HepG2 (cell line): ENCODE measurements around the gene GPR148. TPM values are rescaled to one million over a fixed set of nuclear protein-coding genes. Genes with fewer than 3 reads are reported as not detected.

Experiments used
- ATM ChIP-seq: fragments of 450-650 bp; IDR thresholded peaks from 2 replicates; pipeline ENCODE4 v1.7.1; 2017; ENCODE audit warnings: mild to moderate bottlenecking, borderline replicate concordance
- CREBL2 ChIP-seq: sonication (generic); formaldehyde crosslinking; IDR thresholded peaks from 2 replicates; pipeline ENCODE4 v1.8.1; 2023; ENCODE audit warnings: missing genetic modification reagents, mild to moderate bottlenecking, borderline replicate concordance
- EEA1 ChIP-seq: sonication (generic); formaldehyde crosslinking; IDR thresholded peaks from 2 replicates; pipeline ENCODE4 v1.5.1; 2020; ENCODE audit warnings: mild to moderate bottlenecking, missing genetic modification reagents, borderline replicate concordance
- GTF3A ChIP-seq: sonication (generic); formaldehyde crosslinking; conservative IDR thresholded peaks from 2 replicates; pipeline ENCODE4 v1.4.0; 2020; ENCODE audit warnings: mild to moderate bottlenecking, missing genetic modification reagents
- KLF13 ChIP-seq: sonication (generic); formaldehyde crosslinking; IDR thresholded peaks from 2 replicates; pipeline ENCODE4 v1.4.0; 2020; ENCODE audit warnings: mild to moderate bottlenecking, missing genetic modification reagents
- KMT2B ChIP-seq: IDR thresholded peaks from 2 replicates; pipeline ENCODE4 v1.6.1; 2016; ENCODE audit warnings: missing genetic modification reagents, missing compliant biosample characterization
- NONO ChIP-seq, 2 experiments: fragments of 450-650 bp in 1 of 2; sonication (generic) in 1 of 2; formaldehyde crosslinking in 1 of 2; IDR thresholded peaks in 1 of 2; conservative IDR thresholded peaks in 1 of 2; 2 replicates each; pipeline versions ENCODE4 v1.6.1 to v1.8.0; 2017 to 2022; ENCODE audit warnings: mild to moderate bottlenecking in 1 of 2, missing genetic modification reagents in 1 of 2, moderate library complexity in 1 of 2
- POLR2AphosphoS2 ChIP-seq: IDR thresholded peaks from 2 replicates; pipeline ENCODE4 v1.6.1; 2011; ENCODE audit warnings: low read depth, low read length, improper control_type of control experiment
- RAD21 ChIP-seq: fragments of 450-650 bp; formaldehyde crosslinking; IDR thresholded peaks from 2 replicates; pipeline ENCODE4 v1.5.0; 2020; ENCODE audit warnings: mild to moderate bottlenecking
- RAD51 ChIP-seq: fragments of 450-650 bp; IDR thresholded peaks from 2 replicates; pipeline ENCODE4 v1.6.1; 2016; ENCODE audit warnings: borderline replicate concordance
- RELA ChIP-seq: sonication (generic); formaldehyde crosslinking; IDR thresholded peaks from 2 replicates; pipeline ENCODE4 v1.4.0; 2020; ENCODE audit warnings: missing genetic modification reagents
- SP140L ChIP-seq: sonication (generic); formaldehyde crosslinking; IDR thresholded peaks from 2 replicates; pipeline ENCODE4 v1.4.0; 2020; ENCODE audit warnings: missing genetic modification reagents, borderline replicate concordance
- ZBTB21 ChIP-seq: sonication (generic); formaldehyde crosslinking; IDR thresholded peaks from 2 replicates; pipeline ENCODE4 v1.4.0; 2020; ENCODE audit warnings: missing genetic modification reagents
- ZBTB25 ChIP-seq: IDR thresholded peaks from 2 replicates; pipeline ENCODE4 v1.6.1; 2018; ENCODE audit warnings: missing genetic modification reagents
- ZMYM4 ChIP-seq: sonication (generic); formaldehyde crosslinking; IDR thresholded peaks from 2 replicates; pipeline ENCODE4 v1.8.1; 2023; ENCODE audit warnings: mild to moderate bottlenecking, missing genetic modification reagents
- ZNF180 ChIP-seq: sonication (generic); formaldehyde crosslinking; IDR thresholded peaks from 2 replicates; pipeline ENCODE4 v1.4.0; 2020; ENCODE audit warnings: low read depth, missing genetic modification reagents, borderline replicate concordance
- ZNF20 ChIP-seq: sonication (generic); formaldehyde crosslinking; IDR thresholded peaks from 2 replicates; pipeline ENCODE4 v1.4.0; 2020; ENCODE audit warnings: mild to moderate bottlenecking, moderate library complexity, missing genetic modification reagents
- ZNF296 ChIP-seq: sonication (generic); formaldehyde crosslinking; conservative IDR thresholded peaks from 2 replicates; pipeline ENCODE4 v1.5.0; 2020; ENCODE audit warnings: mild to moderate bottlenecking, missing genetic modification reagents
- ZNF317 ChIP-seq: sonication (generic); formaldehyde crosslinking; IDR thresholded peaks from 2 replicates; pipeline ENCODE4 v1.5.0; 2020; ENCODE audit warnings: mild to moderate bottlenecking, missing genetic modification reagents
- ZNF382 ChIP-seq: sonication (generic); formaldehyde crosslinking; IDR thresholded peaks from 2 replicates; pipeline ENCODE4 v1.5.0; 2020; ENCODE audit warnings: missing genetic modification reagents, mild to moderate bottlenecking, borderline replicate concordance
- ZNF451 ChIP-seq: sonication (generic); formaldehyde crosslinking; IDR thresholded peaks from 2 replicates; pipeline ENCODE4 v1.5.0; 2020; ENCODE audit warnings: mild to moderate bottlenecking, missing genetic modification reagents
- ZNF556 ChIP-seq: sonication (generic); formaldehyde crosslinking; IDR thresholded peaks from 2 replicates; pipeline ENCODE4 v1.4.0; 2020; ENCODE audit warnings: mild to moderate bottlenecking, missing genetic modification reagents, borderline replicate concordance
- ZNF574 ChIP-seq: sonication (generic); formaldehyde crosslinking; IDR thresholded peaks from 2 replicates; pipeline ENCODE4 v1.4.0; 2020; ENCODE audit warnings: missing genetic modification reagents
- ZNF709 ChIP-seq: sonication (generic); formaldehyde crosslinking; IDR thresholded peaks from 2 replicates; pipeline ENCODE4 v1.5.0; 2020; ENCODE audit warnings: mild to moderate bottlenecking, missing genetic modification reagents
- ZNF747 ChIP-seq: sonication (generic); formaldehyde crosslinking; IDR thresholded peaks from 2 replicates; pipeline ENCODE4 v1.8.1; 2023; ENCODE audit warnings: missing genetic modification reagents, mild to moderate bottlenecking, borderline replicate concordance
- ZNF761 ChIP-seq: sonication (generic); formaldehyde crosslinking; conservative IDR thresholded peaks from 2 replicates; pipeline ENCODE4 v1.4.0; 2020; ENCODE audit warnings: mild to moderate bottlenecking, missing genetic modification reagents
- ZNF780A ChIP-seq: sonication (generic); formaldehyde crosslinking; IDR thresholded peaks from 2 replicates; pipeline ENCODE4 v1.8.0; 2022; ENCODE audit warnings: mild to moderate bottlenecking, missing genetic modification reagents, moderate library complexity
- ZNF841 ChIP-seq: sonication (generic); formaldehyde crosslinking; IDR thresholded peaks from 2 replicates; pipeline ENCODE4 v1.8.1; 2023; ENCODE audit warnings: missing genetic modification reagents, borderline replicate concordance
- ZNF878 ChIP-seq: sonication (generic); formaldehyde crosslinking; IDR thresholded peaks from 2 replicates; pipeline ENCODE4 v1.8.1; 2023; ENCODE audit warnings: mild to moderate bottlenecking, missing genetic modification reagents, moderate library complexity
- ZSCAN30 ChIP-seq: sonication (generic); formaldehyde crosslinking; IDR thresholded peaks from 2 replicates; pipeline ENCODE4 v1.5.0; 2020; ENCODE audit warnings: mild to moderate bottlenecking, missing genetic modification reagents
- polyA plus RNA-seq, 8 experiments: library from polyadenylated mRNA; depleted of rRNA in 3 of 8; stranded (reverse) in 7 of 8; unstranded in 1 of 8; fragments of >200 nt; fragmentation: Illumina TruSeq in 4 of 8; extraction: Trizol in 4 of 8; gene quantifications; 2 replicates each; pipeline versions ENCODE4 v1.2.1 to v1.2.3, GENCODE V29; 2011 to 2016; ENCODE audit warnings: low read depth in 4 of 8, missing spikeins in 1 of 8, mixed read lengths in 1 of 8; ENCODE audit not compliant: insufficient read depth in 1 of 8
- total RNA-seq, 5 experiments: library from RNA; depleted of rRNA; stranded (reverse); fragments of >200 nt; fragmentation: Illumina TruSeq; extraction: Trizol; gene quantifications; 2 replicates each; pipeline ENCODE4 v1.2.3, GENCODE V29; 2016; ENCODE audit warnings: low read depth in 1 of 5

Gene GPR148
- total and polyA plus RNA-seq, 2 of the 13 experiments (the other 11 are each of a cell fraction or from before 2014, with no cell fraction given): not detected

- no peak for TF ChIP-seq EEA1 (CRISPR knock-in tag)
- peak; percentile 88 for TF ChIP-seq NONO (IDR thresholded peaks at IDR 0.05)
- TF ChIP-seq NONO (CRISPR knock-in tag; conservative IDR thresholded peaks at IDR 0.05): no peak
- TF ChIP-seq KLF13 (CRISPR knock-in tag): no peak
- TF ChIP-seq ZBTB21: no peak
- no peak for TF ChIP-seq ZNF451 (CRISPR knock-in tag)
- TF ChIP-seq ZNF574: no peak
- TF ChIP-seq ZNF747 (CRISPR knock-in tag): no peak
- no peak for TF ChIP-seq RELA
- TF ChIP-seq ZNF382: no peak
- no peak for TF ChIP-seq ZNF556
- no peak for TF ChIP-seq ZNF296 (CRISPR knock-in tag)
- no peak for TF ChIP-seq ZNF709 (CRISPR knock-in tag)
- TF ChIP-seq ZNF841 (CRISPR knock-in tag): no peak
- no peak for TF ChIP-seq ZBTB25 (CRISPR knock-in tag)
- TF ChIP-seq ZSCAN30: no peak
- TF ChIP-seq ZNF761 (CRISPR knock-in tag): no peak
- TF ChIP-seq ZNF878 (CRISPR knock-in tag): no peak
- TF ChIP-seq ZNF780A: no peak
- no peak for TF ChIP-seq ZNF317 (CRISPR knock-in tag)
- TF ChIP-seq POLR2AphosphoS2: no peak
- TF ChIP-seq SP140L: no peak
- no peak for TF ChIP-seq ZNF180
- no peak for TF ChIP-seq ZNF20 (CRISPR knock-in tag)
- TF ChIP-seq ATM: no peak
- peak; percentile 31; the same call in 1 of the 2 replicates for TF ChIP-seq RAD51
- TF ChIP-seq KMT2B (CRISPR knock-in tag): no peak
- no peak for TF ChIP-seq ZMYM4 (CRISPR knock-in tag)
- TF ChIP-seq RAD21 (CRISPR knock-in tag): no peak
- TF ChIP-seq CREBL2: no peak
- no peak for TF ChIP-seq GTF3A
Measured at GRCh38 chr2:130724455-130724854, 4.4 kb upstream of the GPR148 start (continued).
